Neural progenitor cell (in vitro differentiated cells): ENCODE results near the gene NOL3. TPM values are rescaled to one million over a fixed set of nuclear protein-coding genes. Genes with fewer than 3 reads are reported as not detected.

Experiments used
- DNase-seq: peaks from one replicate; pipeline ENCODE4 v3.0.0-alpha.2; 2016; ENCODE audit warnings: low spot score
- H2AFZ ChIP-seq: fragments of 200-600 bp; sonication (generic); replicated peaks from 2 replicates; pipeline ENCODE4 v1.6.1; 2016; ENCODE audit warnings: antibody characterized with exemption
- H3F3A ChIP-seq: fragments of 200-600 bp; sonication (generic); 2 replicates; pipeline ENCODE4 v1.6.1; 2016; ENCODE audit warnings: antibody characterized with exemption, low read depth
- H3K27ac ChIP-seq: fragments of 200-600 bp; sonication (generic); 2 replicates; pipeline ENCODE4 v1.5.1; 2016; ENCODE audit warnings: mild to moderate bottlenecking
- H3K27me3 ChIP-seq: fragments of 200-600 bp; sonication (generic); 2 replicates; pipeline ENCODE4 v1.6.1; 2016; ENCODE audit warnings: mild to moderate bottlenecking, moderate library complexity
- H3K36me3 ChIP-seq: fragments of 200-600 bp; sonication (generic); 2 replicates; pipeline ENCODE4 v1.5.1; 2016
- H3K4me1 ChIP-seq: fragments of 200-600 bp; sonication (generic); 2 replicates; pipeline ENCODE4 v1.6.1; 2016; ENCODE audit warnings: mixed run types
- H3K4me2 ChIP-seq: fragments of 200-600 bp; sonication (generic); 2 replicates; pipeline ENCODE4 v1.6.1; 2016
- H3K4me3 ChIP-seq: fragments of 200-600 bp; sonication (generic); 2 replicates; pipeline ENCODE4 v1.5.1; 2016
- H3K79me2 ChIP-seq: fragments of 200-600 bp; sonication (generic); 2 replicates; pipeline ENCODE4 v1.6.1; 2016; ENCODE audit warnings: low read depth
- H3K9ac ChIP-seq: fragments of 200-600 bp; sonication (generic); 2 replicates; pipeline ENCODE4 v1.6.1; 2016
- H3K9me3 ChIP-seq: fragments of 200-600 bp; sonication (generic); 2 replicates; pipeline ENCODE4 v1.5.1; 2016; ENCODE audit warnings: low read depth
- H4K20me1 ChIP-seq: fragments of 200-600 bp; sonication (generic); 2 replicates; pipeline ENCODE4 v1.6.1; 2016; ENCODE audit warnings: low read depth
- H3K27ac Mint-ChIP-seq: 3 replicates; pipeline ENCODE4 v1.8.0; 2021; ENCODE audit warnings: mixed read lengths
- H3K27me3 Mint-ChIP-seq: 2 replicates; pipeline ENCODE4 v1.8.0; 2022; ENCODE audit warnings: low read depth, mild to moderate bottlenecking, inconsistent platforms, moderate library complexity, mixed read lengths; ENCODE audit not compliant: insufficient read depth
- H3K36me3 Mint-ChIP-seq: 3 replicates; pipeline ENCODE4 v1.8.0; 2021; ENCODE audit warnings: mixed read lengths
- H3K4me1 Mint-ChIP-seq: 3 replicates; pipeline ENCODE4 v1.8.0; 2021; ENCODE audit warnings: mixed read lengths
- H3K4me3 Mint-ChIP-seq: 3 replicates; pipeline ENCODE4 v1.8.0; 2021; ENCODE audit warnings: mild to moderate bottlenecking, moderate library complexity, mixed read lengths
- H3K9me3 Mint-ChIP-seq: 3 replicates; pipeline ENCODE4 v1.8.0; 2020; ENCODE audit warnings: mixed read lengths
- CTCF ChIP-seq: fragments of 200-600 bp; sonication (generic); IDR thresholded peaks from 2 replicates; pipeline ENCODE4 v1.5.1; 2017; ENCODE audit warnings: antibody characterized with exemption, mild to moderate bottlenecking
- EZH2 ChIP-seq: fragments of 200-600 bp; sonication (generic); IDR thresholded peaks from 2 replicates; pipeline ENCODE4 v1.6.1; 2017; ENCODE audit warnings: antibody characterized with exemption, mild to moderate bottlenecking, moderate library complexity
- EZH2phosphoT487 ChIP-seq: fragments of 200-600 bp; sonication (generic); IDR thresholded peaks from 2 replicates; pipeline ENCODE4 v1.6.1; 2017; ENCODE audit warnings: antibody characterized with exemption
- total RNA-seq: library from RNA; depleted of rRNA; stranded (reverse); fragments of >200 nt; gene quantifications from 2 replicates; pipeline ENCODE4 v1.2.3, GENCODE V29; 2015; ENCODE audit warnings: low replicate concordance

Gene NOL3
- total RNA-seq, 1 donor from 2014 or later = 0.37 TPM

- Histone ChIP-seq H3K4me3 (no peak overlapping the region), H3K4me1 (peaks cover 12% of the 10 kb centered on the region), H3K9ac (no peak overlapping the region), H3K27ac (no peak overlapping the region), H3K36me3 (no peaks in the 10 kb centered on the region), H3K79me2 (peaks cover 11% of the 10 kb centered on the region), H3K4me2 (no peak overlapping the region), H4K20me1 (peaks cover 61% of the 10 kb centered on the region), H3K9me3 (no peaks in the 10 kb centered on the region), H3K27me3 (peaks cover 57% of the 10 kb centered on the region), H3F3A (peaks cover 15% of the 10 kb centered on the region), H2AFZ (no peak overlapping the region)
- Mint-ChIP-seq H3K27ac (no peak overlapping the region), H3K4me3 (no peak overlapping the region), H3K36me3 (peaks cover 4% of the 10 kb centered on the region), H3K4me1 (peaks cover 7% of the 10 kb centered on the region), H3K9me3 (no peaks in the 10 kb centered on the region), H3K27me3 (peaks cover 23% of the 10 kb centered on the region)
- TF ChIP-seq EZH2 = no peak
- no peak for TF ChIP-seq EZH2phosphoT487
- TF ChIP-seq CTCF = no peak
- DNase-seq = no peak
Measured at GRCh38 chr16:67180166-67180565, 9.8 kb downstream of the NOL3 start.

- Mint-ChIP-seq H3K4me1 (peaks cover 14% of the 10 kb centered on the region), H3K36me3 (peaks cover 1% of the 10 kb centered on the region), H3K27me3 (peaks cover 21% of the 10 kb centered on the region), H3K4me3 (no peak overlapping the region), H3K9me3 (no peaks in the 10 kb centered on the region), H3K27ac (no peak overlapping the region)
- Histone ChIP-seq H3K27me3 (peaks cover 57% of the 10 kb centered on the region), H3K79me2 (peaks cover 11% of the 10 kb centered on the region), H4K20me1 (peaks cover 62% of the 10 kb centered on the region), H2AFZ (no peak overlapping the region), H3K4me3 (no peak overlapping the region), H3K9me3 (no peaks in the 10 kb centered on the region), H3K36me3 (no peaks in the 10 kb centered on the region), H3F3A (peaks cover 15% of the 10 kb centered on the region), H3K4me2 (no peak overlapping the region), H3K9ac (no peak overlapping the region), H3K27ac (no peak overlapping the region), H3K4me1 (peaks cover 12% of the 10 kb centered on the region)
- no peak for TF ChIP-seq CTCF
- TF ChIP-seq EZH2phosphoT487 = no peak
- no peak for TF ChIP-seq EZH2
- no peak for DNase-seq
Measured at GRCh38 chr16:67181346-67181745, 11.0 kb downstream of the NOL3 start.

GRCh38 chr16:67182288-67182687 is 11.9 kb downstream of the NOL3 start:
- Histone ChIP-seq H3K9me3 (no peaks in the 10 kb centered on the region), H2AFZ (no peak overlapping the region), H3F3A (peaks cover 15% of the 10 kb centered on the region), H4K20me1 (peaks cover 57% of the 10 kb centered on the region), H3K79me2 (peaks cover 11% of the 10 kb centered on the region), H3K36me3 (no peaks in the 10 kb centered on the region), H3K27ac (no peak overlapping the region), H3K27me3 (peaks cover 56% of the 10 kb centered on the region), H3K4me3 (no peak overlapping the region), H3K9ac (no peak overlapping the region), H3K4me1 (peaks cover 12% of the 10 kb centered on the region), H3K4me2 (peak overlapping the region; percentile 96)
- peaks cover 14% of the 10 kb centered on the region for H3K4me1 Mint-ChIP-seq
- peaks cover 21% of the 10 kb centered on the region for H3K27me3 Mint-ChIP-seq
- TF ChIP-seq CTCF (no peak), EZH2phosphoT487 (no peak), EZH2 (no peak)
- DNase-seq = no peak
- H3K27ac Mint-ChIP-seq = no peak overlapping the region
- H3K36me3 Mint-ChIP-seq = peaks cover 1% of the 10 kb centered on the region
- H3K4me3 Mint-ChIP-seq = no peak overlapping the region
- no peaks in the 10 kb centered on the region for H3K9me3 Mint-ChIP-seq
